Breast epithelium (tissue), 4 donors: Measurements from ENCODE around the gene MYO1F. TPM values are rescaled to one million over a fixed set of nuclear protein-coding genes. Genes with fewer than 3 reads are reported as not detected.

Source experiments
- DNase-seq, 2 donors: peaks; one replicate each; pipeline ENCODE4 v3.0.0-alpha.2; 2019; ENCODE audit warnings: low spot score in 2 of 2
- H3K27ac ChIP-seq, 2 donors: fragments of 200-600 bp; sonication (generic) in 1 of 2; one replicate each; pipeline ENCODE4 v1.5.1; 2016 to 2019; ENCODE audit warnings: mild to moderate bottlenecking in 1 of 2
- H3K27me3 ChIP-seq, 2 donors: fragments of 200-600 bp; sonication (generic) in 1 of 2; one replicate each; pipeline versions ENCODE4 v1.5.1 to v1.6.0; 2017 to 2019; ENCODE audit warnings: control low read depth in 1 of 2, mild to moderate bottlenecking in 1 of 2
- H3K36me3 ChIP-seq: fragments of 200-600 bp; one replicate; pipeline ENCODE4 v1.5.1; 2019
- H3K4me1 ChIP-seq, 2 donors: fragments of 200-600 bp; sonication (generic); one replicate each; pipeline ENCODE4 v1.5.1; 2016 to 2019; ENCODE audit warnings: control low read depth in 1 of 2
- H3K4me3 ChIP-seq, 3 donors: fragments of 200-600 bp; sonication (generic); 1 replicate in 2 of 3; 2 replicates in 1 of 3; pipeline ENCODE4 v1.5.1; 2016 to 2019; ENCODE audit warnings: mild to moderate bottlenecking in 3 of 3, moderate library complexity in 2 of 3
- H3K9me3 ChIP-seq, 2 donors: fragments of 200-600 bp; sonication (generic) in 1 of 2; one replicate each; pipeline ENCODE4 v1.5.1; 2016 to 2019; ENCODE audit warnings: control low read depth in 1 of 2
- POLR2A ChIP-seq: fragments of 450-650 bp; IDR thresholded peaks from one replicate; pipeline ENCODE4 v1.6.1; 2016; ENCODE audit warnings: antibody characterized with exemption, mild to moderate bottlenecking, moderate library complexity
- POLR2AphosphoS5 ChIP-seq, 3 donors: sonication (generic); formaldehyde crosslinking; IDR thresholded peaks; one replicate each; pipeline ENCODE4 v1.6.1; 2017; ENCODE audit warnings: antibody characterized with exemption in 3 of 3
- intact Hi-C: fragments of 100-400 bp; cut with DNase I; formaldehyde crosslinking; loops from one replicate; pipeline ENCODE4 v1.15.1; 2023; ENCODE audit warnings: low total_unique reads
- total RNA-seq, 3 donors: library from RNA; depleted of rRNA; stranded (reverse); fragments of >200 nt; gene quantifications; one replicate each; pipeline ENCODE4 v1.1.0, GENCODE V29; 2016
- TF ChIP-seq, protein P1 (sequence below), 3 donors: fragments of 450-650 bp; IDR thresholded peaks; one replicate each; pipeline ENCODE4 v1.5.1; 2016 to 2017; ENCODE audit warnings: antibody characterized with exemption in 3 of 3, mild to moderate bottlenecking in 3 of 3, moderate library complexity in 3 of 3

Gene MYO1F
- total RNA-seq, 3 donors from 2014 or later: 8.5 to 31.0 (median 11.3) TPM

GRCh38 chr19:8510589-8511115, 66.6 kb downstream of the MYO1F start:
- Histone ChIP-seq H3K4me1 (peaks cover 9 to 11% of the 10 kb centered on the region in 2 donors), H3K9me3 (no peaks in the 10 kb centered on the region), H3K27ac (no peak overlapping the region), H3K27me3 (no peaks in the 10 kb centered on the region), H3K4me3 (no peak overlapping the region), H3K36me3 (no peaks in the 10 kb centered on the region)
- TF ChIP-seq, protein P1, sequence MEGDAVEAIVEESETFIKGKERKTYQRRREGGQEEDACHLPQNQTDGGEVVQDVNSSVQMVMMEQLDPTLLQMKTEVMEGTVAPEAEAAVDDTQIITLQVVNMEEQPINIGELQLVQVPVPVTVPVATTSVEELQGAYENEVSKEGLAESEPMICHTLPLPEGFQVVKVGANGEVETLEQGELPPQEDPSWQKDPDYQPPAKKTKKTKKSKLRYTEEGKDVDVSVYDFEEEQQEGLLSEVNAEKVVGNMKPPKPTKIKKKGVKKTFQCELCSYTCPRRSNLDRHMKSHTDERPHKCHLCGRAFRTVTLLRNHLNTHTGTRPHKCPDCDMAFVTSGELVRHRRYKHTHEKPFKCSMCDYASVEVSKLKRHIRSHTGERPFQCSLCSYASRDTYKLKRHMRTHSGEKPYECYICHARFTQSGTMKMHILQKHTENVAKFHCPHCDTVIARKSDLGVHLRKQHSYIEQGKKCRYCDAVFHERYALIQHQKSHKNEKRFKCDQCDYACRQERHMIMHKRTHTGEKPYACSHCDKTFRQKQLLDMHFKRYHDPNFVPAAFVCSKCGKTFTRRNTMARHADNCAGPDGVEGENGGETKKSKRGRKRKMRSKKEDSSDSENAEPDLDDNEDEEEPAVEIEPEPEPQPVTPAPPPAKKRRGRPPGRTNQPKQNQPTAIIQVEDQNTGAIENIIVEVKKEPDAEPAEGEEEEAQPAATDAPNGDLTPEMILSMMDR (IDR thresholded peaks at IDR 0.05): no peak
- TF ChIP-seq POLR2A (no peak), POLR2AphosphoS5 (IDR thresholded peaks at IDR 0.05) (no peak)
- DNase-seq: no peak
- intact Hi-C loops: no loop called here

- Histone ChIP-seq H3K27me3 (no peaks in the 10 kb centered on the region), H3K27ac (peak overlapping the region in 1 of 2 donors; percentile 67), H3K9me3 (no peaks in the 10 kb centered on the region), H3K4me1 (peaks cover 0 to 2% of the 10 kb centered on the region in 2 donors), H3K4me3 (peak overlapping the region; percentile 48 to 75 (median 59)), H3K36me3 (no peaks in the 10 kb centered on the region)
- DNase-seq: no peak
- TF ChIP-seq, protein P1 (IDR thresholded peaks at IDR 0.05): peak in 2 of 3 donors; percentile 1 to 8
- no peak for TF ChIP-seq POLR2AphosphoS5 (IDR thresholded peaks at IDR 0.05)
- no peak for TF ChIP-seq POLR2A
- intact Hi-C loops: no loop called here
These were observed 70.8 kb downstream of the MYO1F start for GRCh38 chr19:8506402-8506957.

DNA sequence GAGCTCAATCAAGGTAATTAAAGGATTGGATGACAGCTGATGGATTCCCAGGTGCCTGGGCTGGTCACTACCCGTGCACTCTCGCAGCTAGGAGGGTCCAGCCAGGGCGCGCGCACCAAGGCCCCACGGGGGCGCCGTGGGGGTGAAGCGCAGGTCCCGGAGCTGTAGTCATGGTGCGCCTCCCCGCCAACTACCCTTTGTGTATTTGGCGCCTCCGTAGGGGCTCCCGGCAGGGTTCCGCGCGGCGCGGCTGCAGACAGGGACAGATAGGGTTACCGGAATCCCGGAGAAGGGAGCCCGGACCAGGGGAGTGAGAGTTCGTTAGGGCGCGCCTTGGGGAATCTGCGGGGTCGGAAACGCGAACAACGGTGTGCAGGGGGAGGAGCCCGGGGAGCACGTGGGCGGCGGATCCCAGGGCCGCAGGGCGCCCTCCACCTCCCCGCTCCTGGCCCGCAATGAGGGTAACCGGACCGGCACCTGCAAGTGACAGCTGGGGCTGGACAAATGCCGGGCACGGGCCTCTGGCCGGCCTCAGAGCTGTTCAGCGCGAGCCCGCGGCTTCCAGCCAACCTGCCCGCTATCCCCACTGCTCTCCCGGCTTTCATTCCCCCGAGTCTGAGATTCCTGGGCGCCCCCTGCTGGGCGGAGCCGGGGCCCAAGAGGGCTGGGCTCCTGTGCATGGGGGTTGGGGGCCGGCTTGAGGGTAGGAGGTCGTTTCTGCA, 71.4 kb downstream of the MYO1F start:
- no peak for TF ChIP-seq POLR2AphosphoS5 (IDR thresholded peaks at IDR 0.05)
- TF ChIP-seq, protein P1 (IDR thresholded peaks at IDR 0.05): peak; percentile 42 to 86 (median 86)
- H3K9me3 ChIP-seq: no peaks in the 10 kb centered on the region

DNA sequence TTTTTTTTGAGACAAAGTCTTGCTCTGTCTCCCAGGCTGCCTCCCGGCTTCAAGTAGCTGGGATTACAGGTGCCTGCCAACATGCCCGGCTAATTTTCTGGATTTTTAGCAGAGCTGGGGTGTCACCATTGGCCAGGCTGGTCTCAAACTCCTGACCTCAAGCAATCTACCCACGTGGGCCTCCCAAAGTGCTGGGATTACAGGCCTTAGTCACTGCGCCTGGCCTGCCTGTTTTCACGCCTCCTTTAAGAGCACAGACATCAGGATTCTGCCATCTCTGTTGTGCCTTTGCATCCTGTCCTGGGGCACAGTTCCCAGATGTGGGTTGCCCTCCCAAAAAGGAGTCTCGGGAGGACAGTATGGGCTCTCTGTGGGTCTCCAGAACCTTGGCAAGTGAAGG, 72.3 kb downstream of the MYO1F start:
- Histone ChIP-seq H3K27me3 (no peaks in the 10 kb centered on the region), H3K36me3 (no peaks in the 10 kb centered on the region), H3K4me1 (peaks cover 0 to 2% of the 10 kb centered on the region in 2 donors), H3K9me3 (no peaks in the 10 kb centered on the region), H3K27ac (no peak overlapping the region), H3K4me3 (no peak overlapping the region)
- intact Hi-C loops: no loop called here
- DNase-seq: no peak
- TF ChIP-seq, protein P1 (IDR thresholded peaks at IDR 0.05): no peak
- TF ChIP-seq POLR2AphosphoS5 (IDR thresholded peaks at IDR 0.05) (no peak), POLR2A (no peak)

More for the DNA sequence above, 71.4 kb downstream of the MYO1F start:
- Histone ChIP-seq H3K27me3 (no peaks in the 10 kb centered on the region), H3K4me1 (peaks cover 0 to 2% of the 10 kb centered on the region in 2 donors), H3K27ac (peak overlapping the region in 1 of 2 donors; percentile 67), H3K4me3 (peak overlapping the region; percentile 48 to 75 (median 59)), H3K36me3 (no peaks in the 10 kb centered on the region)
- DNase-seq: peak; percentile 60 to 81
- intact Hi-C loops: no loop called here

- Histone ChIP-seq H3K9me3 (no peaks in the 10 kb centered on the region), H3K4me3 (no peak overlapping the region), H3K27ac (no peak overlapping the region), H3K27me3 (no peaks in the 10 kb centered on the region), H3K36me3 (no peaks in the 10 kb centered on the region), H3K4me1 (peaks cover 0 to 2% of the 10 kb centered on the region in 2 donors)
- TF ChIP-seq POLR2AphosphoS5 (IDR thresholded peaks at IDR 0.05) (no peak), POLR2A (no peak)
- TF ChIP-seq, protein P1 (IDR thresholded peaks at IDR 0.05): no peak
- intact Hi-C loops: no loop called here
- no peak for DNase-seq
These were observed 73.1 kb downstream of the MYO1F start for GRCh38 chr19:8504171-8504570.
